HK-2 (cell line): ENCODE results near the gene FAM222A.

Experiments used
- DNase-seq: peaks from one replicate; pipeline ENCODE4 v3.0.0-alpha.2; 2018; ENCODE audit not compliant: unreplicated experiment

Gene FAM222A

GRCh38 chr12:109713187-109714070 is at the start of gene FAM222A:
Gene FAM222A (plus strand): TSS chr12:109713825. CDS start chr12:109744147, 30,322 bp downstream.
- peak; percentile 96 for DNase-seq

- no peak for DNase-seq
Measured at GRCh38 chr12:109664402-109664801, 49.2 kb upstream of the FAM222A start.

- no peak for DNase-seq
Measured at GRCh38 chr12:109666068-109666467, 47.6 kb upstream of the FAM222A start.

GRCh38 chr12:109670731-109671130 is 42.9 kb upstream of the FAM222A start:
- no peak for DNase-seq

- no peak for DNase-seq
Measured at GRCh38 chr12:109671502-109671901, 42.1 kb upstream of the FAM222A start.

GRCh38 chr12:109673379-109673778 is 40.2 kb upstream of the FAM222A start:
- DNase-seq: no peak

GRCh38 chr12:109673884-109674283 is 39.7 kb upstream of the FAM222A start:
- no peak for DNase-seq

GRCh38 chr12:109675411-109675810 is 38.2 kb upstream of the FAM222A start:
- no peak for DNase-seq

GRCh38 chr12:109677279-109677691 is 36.3 kb upstream of the FAM222A start:
- no peak for DNase-seq

GRCh38 chr12:109678719-109679118 is 34.9 kb upstream of the FAM222A start:
- no peak for DNase-seq

- no peak for DNase-seq
Measured at GRCh38 chr12:109679501-109680263, 33.9 kb upstream of the FAM222A start.

GRCh38 chr12:109680264-109681005 is 33.2 kb upstream of the FAM222A start:
- no peak for DNase-seq

- DNase-seq: no peak
Measured at GRCh38 chr12:109681986-109682707, 31.5 kb upstream of the FAM222A start.

GRCh38 chr12:109682708-109683060 is 30.9 kb upstream of the FAM222A start:
- no peak for DNase-seq

GRCh38 chr12:109683316-109683715 is 30.3 kb upstream of the FAM222A start:
- DNase-seq: no peak

- no peak for DNase-seq
Measured at GRCh38 chr12:109685574-109686447, 27.8 kb upstream of the FAM222A start.

GRCh38 chr12:109686523-109686922 is 27.1 kb upstream of the FAM222A start:
- no peak for DNase-seq

GRCh38 chr12:109687250-109687649 is 26.4 kb upstream of the FAM222A start:
- no peak for DNase-seq

GRCh38 chr12:109689426-109689825 is 24.2 kb upstream of the FAM222A start:
- no peak for DNase-seq

GRCh38 chr12:109693160-109693559 is 20.5 kb upstream of the FAM222A start:
- DNase-seq: no peak
